SK-MEL-5 (cell line): ENCODE data around the gene SPR. TPM values are rescaled to one million over a fixed set of nuclear protein-coding genes. Genes with fewer than 3 reads are reported as not detected.
"Not testable (repeated sequence)": the region's sequence is repeated elsewhere in the genome, so short reads cannot be mapped to it uniquely, and the experiment has no call there.

Experiments
- DNase-seq: peaks from one replicate; pipeline ENCODE4 v3.0.0-alpha.2; 2016; ENCODE audit warnings: low read depth, low spot score
- in situ Hi-C: cut with HindIII; loops from 2 replicates; pipeline ENCODE4 v1.10.0; 2016; ENCODE audit warnings: low sequenced_read_pairs, high pct_unique_total_duplicates, low pct_unique_long_range_greater_than_20kb
- total RNA-seq: library from RNA; depleted of rRNA; stranded (reverse); fragments of >200 nt; shearing (Covaris generic); gene quantifications from 2 replicates; pipeline ENCODE4 v1.2.3, GENCODE V29; 2014

The SPR gene
- total RNA-seq, 1 experiment from 2014 or later, result 191 TPM

- in situ Hi-C loops, result no loop called here
- DNase-seq, result no peak
These were observed 640 bp upstream of the SPR start for GRCh38 chr2:72886505-72887031.

- in situ Hi-C loops, result no loop called here
- DNase-seq, result peak; percentile 95
These were observed 681 bp downstream of the SPR start for GRCh38 chr2:72887740-72888437.

DNA sequence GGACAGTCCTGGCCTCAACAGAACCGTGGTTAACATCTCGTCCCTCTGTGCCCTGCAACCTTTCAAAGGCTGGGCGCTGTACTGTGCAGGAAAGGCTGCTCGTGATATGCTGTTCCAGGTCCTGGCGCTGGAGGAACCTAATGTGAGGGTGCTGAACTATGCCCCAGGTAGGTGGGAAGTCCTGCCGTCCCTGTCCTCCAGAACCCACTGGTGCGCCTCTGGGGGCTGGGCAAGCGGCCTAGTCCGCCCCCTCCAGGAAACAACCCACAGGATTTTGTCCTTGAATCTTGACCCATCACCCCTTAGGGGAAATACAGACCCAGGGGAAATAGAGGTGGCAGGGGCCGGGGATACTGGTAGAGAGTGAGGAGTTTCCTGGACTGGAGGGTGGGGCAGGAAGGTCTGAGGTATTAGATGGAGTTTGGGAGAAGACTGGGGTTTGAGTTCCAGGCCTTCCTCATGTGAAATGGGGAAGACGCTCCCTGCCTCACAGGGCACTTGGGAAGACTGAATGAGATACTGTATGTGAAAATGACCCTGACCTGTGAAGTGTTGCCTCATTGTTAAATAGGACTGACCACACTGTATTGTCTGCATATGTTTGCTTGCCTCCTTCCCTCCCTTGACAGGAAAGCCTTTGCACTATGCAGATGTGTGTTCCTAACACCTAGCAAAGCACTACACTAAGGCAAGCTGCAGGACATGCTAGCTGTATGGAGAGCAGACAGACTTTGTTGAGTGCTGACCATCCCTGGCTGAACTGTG is 1.4 kb downstream of the SPR start:
- DNase-seq, result no peak
- in situ Hi-C loops, result no loop called here

- in situ Hi-C loops, result no loop called here
- DNase-seq, result no peak
These were observed 2.8 kb downstream of the SPR start for GRCh38 chr2:72889991-72890390.

DNA sequence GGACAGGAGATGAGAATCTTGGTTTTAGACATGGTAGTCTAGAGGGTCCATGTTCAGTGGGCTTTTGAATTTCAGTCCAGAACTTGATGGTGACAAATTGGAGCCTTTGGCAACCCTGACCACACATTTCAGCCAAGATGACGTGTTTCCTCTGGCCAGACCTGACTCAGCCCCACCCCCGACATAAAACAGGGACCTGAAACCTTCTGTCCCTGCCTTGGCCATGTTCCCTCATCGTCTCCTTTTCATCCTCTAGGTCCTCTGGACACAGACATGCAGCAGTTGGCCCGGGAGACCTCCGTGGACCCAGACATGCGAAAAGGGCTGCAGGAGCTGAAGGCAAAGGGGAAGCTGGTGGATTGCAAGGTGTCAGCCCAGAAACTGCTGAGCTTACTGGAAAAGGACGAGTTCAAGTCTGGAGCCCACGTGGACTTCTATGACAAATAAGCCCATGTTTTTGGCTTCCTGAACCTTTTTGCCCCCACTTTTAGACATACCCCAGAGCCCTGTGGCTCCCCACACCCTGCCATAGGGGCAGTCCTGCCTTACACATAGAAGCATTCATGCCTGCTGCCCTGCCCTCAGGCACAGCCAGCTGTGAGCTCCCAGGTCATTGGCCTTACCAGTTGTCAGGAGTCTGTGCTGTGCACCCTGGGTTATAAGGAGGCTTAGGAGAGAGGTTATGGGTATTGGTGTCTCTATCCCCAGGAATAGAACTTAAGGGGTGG is 4.0 kb downstream of the SPR start:
- in situ Hi-C loops, result no loop called here
- no peak for DNase-seq

DNA sequence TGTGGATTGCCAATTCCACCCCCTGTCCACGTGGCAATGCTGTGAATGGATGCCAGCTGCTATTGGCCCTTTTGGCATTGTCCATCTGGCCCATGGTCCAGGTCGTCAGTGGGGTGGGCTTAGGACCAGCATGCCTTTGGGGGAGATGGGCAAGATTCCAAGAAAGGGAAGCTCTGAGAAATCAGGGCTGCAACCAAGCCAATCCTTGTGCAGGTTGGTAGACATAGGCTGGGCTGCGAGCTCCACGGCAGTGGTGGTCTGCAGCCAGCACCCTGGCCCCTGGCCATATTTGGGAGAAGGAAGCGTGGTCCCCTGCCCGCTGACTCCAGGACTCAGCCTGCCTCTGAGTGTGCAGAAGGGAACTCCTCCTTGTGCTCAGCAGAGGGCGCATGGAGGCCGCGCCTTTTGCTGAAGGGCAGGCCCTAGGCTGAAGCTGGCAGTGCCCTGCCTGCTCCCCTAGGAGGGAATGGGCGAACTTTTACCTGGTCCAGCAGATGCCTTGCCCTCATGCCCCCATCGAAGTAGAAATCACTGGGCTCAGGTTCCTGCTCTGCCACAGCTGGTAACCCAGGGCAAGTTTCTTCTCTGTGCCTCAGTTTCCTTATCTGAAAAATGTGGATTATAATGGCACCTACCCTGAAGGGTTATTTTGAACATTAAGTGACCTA is 5.4 kb downstream of the SPR start:
- DNase-seq, result peak; percentile 80
- in situ Hi-C loops, result no loop called here

DNA sequence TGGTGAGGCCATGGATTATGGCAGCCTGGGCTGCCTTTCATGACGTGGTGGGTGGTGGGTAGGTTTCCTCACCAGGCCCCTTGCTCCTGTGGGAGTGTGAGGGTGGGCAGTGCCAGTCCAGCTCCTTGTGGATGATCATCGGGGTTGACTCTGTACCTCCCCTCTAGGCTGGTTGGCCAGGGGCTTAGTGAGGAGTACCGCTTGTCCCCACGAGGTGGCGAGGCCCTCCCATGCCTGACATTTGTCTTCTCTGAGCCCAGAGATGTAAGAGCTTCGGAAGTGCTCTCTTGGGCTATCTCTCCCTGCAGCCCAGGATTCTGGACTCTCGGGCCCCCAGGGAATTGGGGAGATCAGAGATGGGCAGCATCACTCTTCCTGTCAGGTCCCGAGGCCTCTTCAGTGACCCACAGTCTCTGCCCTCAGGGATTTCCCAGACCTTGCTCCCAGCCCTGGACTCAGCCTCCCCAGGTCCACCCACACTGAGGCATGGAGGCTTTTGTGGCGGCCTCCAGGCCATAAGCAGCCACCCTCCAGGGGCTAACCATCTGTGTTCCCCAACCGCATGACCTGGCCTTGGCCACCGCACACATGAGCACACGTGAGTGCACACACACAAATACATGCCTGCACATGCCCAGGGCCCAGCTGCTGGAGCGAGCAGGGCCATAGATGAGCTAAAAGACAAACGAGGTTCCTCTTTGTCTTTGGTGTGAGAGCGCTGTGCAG is 6.5 kb downstream of the SPR start:
- in situ Hi-C loops, result no loop called here
- DNase-seq, result peak; percentile 83

GRCh38 chr2:72894514-72894913 is 7.3 kb downstream of the SPR start:
- in situ Hi-C loops, result no loop called here
- DNase-seq, result no peak

DNA sequence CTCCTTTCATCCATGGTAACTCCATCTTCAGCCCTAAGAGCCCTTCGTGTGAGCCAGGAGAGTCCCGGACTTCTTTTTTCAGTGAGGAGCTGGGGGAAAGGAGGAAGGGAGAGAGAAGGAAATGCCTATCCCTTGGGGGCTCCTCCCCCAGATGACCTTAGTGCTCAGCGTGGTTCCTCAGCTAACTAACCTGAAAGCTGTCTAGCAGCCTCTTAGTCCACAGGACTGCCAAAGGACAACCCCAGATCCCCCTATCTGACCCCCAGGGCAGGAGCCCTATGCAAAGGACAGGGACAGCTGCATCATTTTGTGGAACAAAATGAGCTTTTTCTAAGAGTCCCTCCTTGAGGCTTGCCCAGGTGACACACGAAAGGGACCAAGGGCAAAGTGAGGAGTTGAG is 7.9 kb downstream of the SPR start:
- in situ Hi-C loops, result no loop called here
- no peak for DNase-seq

DNA sequence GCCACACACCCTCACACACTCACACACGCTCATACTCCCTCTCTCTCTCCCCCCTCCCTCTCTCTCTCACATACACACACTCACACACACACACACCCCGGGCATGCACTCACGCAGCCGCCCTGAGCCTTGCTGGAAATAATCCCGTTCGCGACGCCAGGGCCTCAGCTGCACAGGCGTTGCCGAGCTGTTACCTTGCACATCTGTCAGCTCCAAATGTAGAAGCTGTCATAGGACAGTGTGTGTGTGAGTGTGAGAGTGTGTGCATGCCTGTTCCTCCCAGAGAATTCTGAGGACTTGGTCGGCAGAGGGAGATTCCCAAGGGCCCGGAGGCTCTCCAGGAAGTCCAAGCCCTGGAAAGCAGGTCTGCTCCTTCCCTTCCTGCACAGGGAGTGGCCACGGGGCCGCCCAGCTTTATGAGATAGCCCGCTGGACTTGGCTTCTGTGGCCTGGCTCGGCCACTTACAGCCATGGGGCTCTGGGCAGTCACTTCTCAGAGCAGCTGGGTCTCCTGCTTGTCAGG is 8.6 kb downstream of the SPR start:
- in situ Hi-C loops, result no loop called here
- DNase-seq, result no peak

- in situ Hi-C loops, result no loop called here
- no peak for DNase-seq
These were observed 9.2 kb downstream of the SPR start for GRCh38 chr2:72896446-72896845.

GRCh38 chr2:72897785-72898584 is 10.8 kb downstream of the SPR start:
- in situ Hi-C loops, result no loop called here
- DNase-seq, result no peak

GRCh38 chr2:72898585-72898906 is 11.3 kb downstream of the SPR start:
- DNase-seq, result no peak
- in situ Hi-C loops, result no loop called here

GRCh38 chr2:72900191-72900825 is 13.1 kb downstream of the SPR start:
- in situ Hi-C loops, result no loop called here
- no peak for DNase-seq

- in situ Hi-C loops, result no loop called here
- no peak for DNase-seq
These were observed 14.2 kb downstream of the SPR start for GRCh38 chr2:72901426-72901825.

DNA sequence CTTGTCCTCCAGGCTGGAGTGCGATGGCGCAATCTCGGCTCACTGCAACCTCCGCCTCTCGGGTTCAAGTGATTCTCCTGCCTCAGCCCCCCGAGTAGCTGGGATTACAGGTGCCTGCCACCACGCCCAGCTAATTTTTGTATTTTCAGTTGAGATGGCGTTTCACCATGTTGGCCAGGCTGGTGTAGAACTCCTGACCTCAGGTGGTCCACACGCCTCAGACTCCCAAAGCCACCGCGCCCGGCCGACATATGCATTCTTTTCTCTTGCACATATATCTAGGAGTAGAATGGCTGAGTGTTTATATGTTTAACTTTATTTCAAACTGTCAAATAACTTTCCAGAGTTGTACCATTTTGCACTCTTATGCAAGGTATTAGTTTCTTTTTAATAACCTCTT is 20.2 kb downstream of the SPR start:
- DNase-seq, in situ Hi-C loops: not testable (repeated sequence)
